PFSK-1 (cell line): ENCODE results near the gene MAOB.

Source experiments
- FOXP2 ChIP-seq: optimal IDR thresholded peaks from 2 replicates; pipeline ENCODE3; 2011; ENCODE audit warnings: borderline replicate concordance, control low read depth, inconsistent platforms; ENCODE audit not compliant: insufficient read depth; ENCODE audit errors: extremely low read length, extremely low read depth
- POLR2AphosphoS5 ChIP-seq: IDR thresholded peaks from 2 replicates; pipeline ENCODE4 v1.6.1; 2012; ENCODE audit warnings: low read depth, mild to moderate bottlenecking, control low read depth, low read length, moderate library complexity
- SIN3A ChIP-seq: IDR thresholded peaks from 2 replicates; pipeline ENCODE4 v1.6.1; 2012; ENCODE audit warnings: mild to moderate bottlenecking, low read length, moderate library complexity, borderline replicate concordance; ENCODE audit not compliant: insufficient read depth
- TAF1 ChIP-seq: IDR thresholded peaks from 2 replicates; pipeline ENCODE4 v1.6.1; 2012; ENCODE audit warnings: low read length, control low read depth, borderline replicate concordance; ENCODE audit not compliant: insufficient read depth
- TF ChIP-seq, protein P1 (sequence below), 2 experiments: IDR thresholded peaks; 2 replicates each; pipeline versions ENCODE4 v1.6.1 to v1.8.0; 2011 to 2012; ENCODE audit warnings: low read depth in 2 of 2, low read length in 2 of 2, control low read depth in 1 of 2, inconsistent platforms in 1 of 2, mild to moderate bottlenecking in 1 of 2, moderate library complexity in 1 of 2; ENCODE audit not compliant: insufficient read depth in 1 of 2

Gene MAOB

DNA sequence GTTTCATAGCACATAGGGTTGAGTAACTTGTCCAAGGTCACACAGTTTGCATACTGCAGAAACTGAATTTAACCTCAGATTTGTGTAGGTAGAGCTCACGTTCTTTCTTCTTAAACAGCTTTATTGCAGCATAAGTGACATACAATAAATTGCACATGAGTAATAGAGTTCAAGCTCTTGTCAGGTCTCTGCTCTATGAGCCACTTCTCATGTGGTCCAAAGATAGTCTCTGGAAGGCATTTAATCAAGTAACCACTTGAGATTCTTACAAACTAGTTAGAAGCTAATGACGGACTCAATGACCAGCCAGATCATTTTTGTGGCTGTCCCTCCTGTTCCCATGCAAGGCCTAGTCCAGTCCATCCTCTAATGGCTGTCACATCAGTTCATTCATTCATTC is 68.9 kb downstream of the MAOB start:
- TF ChIP-seq, protein P1, sequence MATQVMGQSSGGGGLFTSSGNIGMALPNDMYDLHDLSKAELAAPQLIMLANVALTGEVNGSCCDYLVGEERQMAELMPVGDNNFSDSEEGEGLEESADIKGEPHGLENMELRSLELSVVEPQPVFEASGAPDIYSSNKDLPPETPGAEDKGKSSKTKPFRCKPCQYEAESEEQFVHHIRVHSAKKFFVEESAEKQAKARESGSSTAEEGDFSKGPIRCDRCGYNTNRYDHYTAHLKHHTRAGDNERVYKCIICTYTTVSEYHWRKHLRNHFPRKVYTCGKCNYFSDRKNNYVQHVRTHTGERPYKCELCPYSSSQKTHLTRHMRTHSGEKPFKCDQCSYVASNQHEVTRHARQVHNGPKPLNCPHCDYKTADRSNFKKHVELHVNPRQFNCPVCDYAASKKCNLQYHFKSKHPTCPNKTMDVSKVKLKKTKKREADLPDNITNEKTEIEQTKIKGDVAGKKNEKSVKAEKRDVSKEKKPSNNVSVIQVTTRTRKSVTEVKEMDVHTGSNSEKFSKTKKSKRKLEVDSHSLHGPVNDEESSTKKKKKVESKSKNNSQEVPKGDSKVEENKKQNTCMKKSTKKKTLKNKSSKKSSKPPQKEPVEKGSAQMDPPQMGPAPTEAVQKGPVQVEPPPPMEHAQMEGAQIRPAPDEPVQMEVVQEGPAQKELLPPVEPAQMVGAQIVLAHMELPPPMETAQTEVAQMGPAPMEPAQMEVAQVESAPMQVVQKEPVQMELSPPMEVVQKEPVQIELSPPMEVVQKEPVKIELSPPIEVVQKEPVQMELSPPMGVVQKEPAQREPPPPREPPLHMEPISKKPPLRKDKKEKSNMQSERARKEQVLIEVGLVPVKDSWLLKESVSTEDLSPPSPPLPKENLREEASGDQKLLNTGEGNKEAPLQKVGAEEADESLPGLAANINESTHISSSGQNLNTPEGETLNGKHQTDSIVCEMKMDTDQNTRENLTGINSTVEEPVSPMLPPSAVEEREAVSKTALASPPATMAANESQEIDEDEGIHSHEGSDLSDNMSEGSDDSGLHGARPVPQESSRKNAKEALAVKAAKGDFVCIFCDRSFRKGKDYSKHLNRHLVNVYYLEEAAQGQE (IDR thresholded peaks at IDR 0.05; ENCODE audit: insufficient read depth in 1 of 2, low read depth in 2 of 2, low read length in 2 of 2) = no peak
- TF ChIP-seq SIN3A (no peak), FOXP2 (no peak), TAF1 (no peak), POLR2AphosphoS5 (no peak)

- TF ChIP-seq FOXP2 = no peak
- no peak for TF ChIP-seq SIN3A
- no peak for TF ChIP-seq POLR2AphosphoS5
- no peak for TF ChIP-seq TAF1
- TF ChIP-seq, protein P1 (IDR thresholded peaks at IDR 0.05; ENCODE audit: insufficient read depth in 1 of 2, low read depth in 2 of 2, low read length in 2 of 2) = no peak
Observed at GRCh38 chrX:43809463-43809862, 72.8 kb downstream of the MAOB start.

DNA sequence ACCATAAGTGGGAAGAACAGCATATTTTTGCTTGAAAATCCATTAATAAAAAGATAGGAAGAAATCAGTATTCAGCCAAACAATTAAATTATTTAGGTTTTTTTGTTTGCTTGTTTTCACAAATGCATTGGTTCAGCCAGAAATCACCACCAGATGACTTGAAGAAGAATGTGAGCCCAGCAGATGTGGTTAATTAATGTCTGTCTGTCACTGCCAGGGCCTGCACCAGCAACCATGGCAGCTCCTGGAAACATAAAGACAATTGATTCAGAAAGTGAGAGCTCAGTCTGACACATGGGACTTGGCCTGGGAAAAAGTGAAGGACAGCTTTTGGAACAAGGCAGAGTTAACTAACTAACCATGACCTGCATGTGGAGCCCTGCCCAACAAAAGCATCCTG is 74.0 kb downstream of the MAOB start:
- TF ChIP-seq, protein P1 (IDR thresholded peaks at IDR 0.05; ENCODE audit: insufficient read depth in 1 of 2, low read depth in 2 of 2, low read length in 2 of 2) = no peak
- TF ChIP-seq POLR2AphosphoS5 (no peak), TAF1 (no peak), FOXP2 (no peak), SIN3A (no peak)

DNA sequence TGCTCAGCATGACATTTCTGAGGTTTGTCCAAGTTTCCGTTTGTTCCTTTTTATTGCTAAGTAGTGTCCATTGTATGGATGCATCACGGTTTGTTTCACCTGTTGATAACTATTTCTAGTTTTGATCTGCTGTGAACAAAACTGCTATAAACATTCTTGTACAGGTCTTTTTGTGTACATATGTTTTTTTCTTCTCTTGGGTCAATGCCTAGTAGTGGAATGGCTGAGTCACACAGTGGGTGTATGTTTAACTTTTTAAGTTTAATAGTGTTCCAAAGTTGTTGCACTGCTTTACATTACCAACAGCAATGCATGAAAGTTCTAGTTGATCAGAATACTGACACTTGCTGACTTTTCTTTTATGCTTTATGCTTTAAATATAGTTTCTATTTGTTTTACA is 76.7 kb downstream of the MAOB start:
- TF ChIP-seq FOXP2 (no peak), POLR2AphosphoS5 (no peak), SIN3A (no peak), TAF1 (no peak)
- TF ChIP-seq, protein P1 (IDR thresholded peaks at IDR 0.05; ENCODE audit: insufficient read depth in 1 of 2, low read depth in 2 of 2, low read length in 2 of 2) = no peak

- TF ChIP-seq TAF1 = no peak
- no peak for TF ChIP-seq POLR2AphosphoS5
- TF ChIP-seq SIN3A = no peak
- TF ChIP-seq FOXP2 = no peak
- TF ChIP-seq, protein P1 (IDR thresholded peaks at IDR 0.05; ENCODE audit: insufficient read depth in 1 of 2, low read depth in 2 of 2, low read length in 2 of 2) = no peak
Observed at GRCh38 chrX:43804021-43804420, 78.2 kb downstream of the MAOB start.
